HEK293 (cell line): ENCODE measurements around the gene DTL.
A peak's percentile ranks its signal among the peaks of the same experiment; 100 is the strongest.

Experiments
- CTCF ChIA-PET: fragments of 350-600 bp; formaldehyde crosslinking; extraction: SDS; loops from one replicate; lab custom pipeline; 2021; ENCODE audit warnings: antibody characterized with exemption; lab: Yijun Ruan, JAX
- POLR2A ChIA-PET: fragments of 300-600 bp; formaldehyde crosslinking; extraction: SDS; loops from one replicate; lab custom pipeline; 2020; ENCODE audit warnings: antibody characterized with exemption, inconsistent platforms; lab: Yijun Ruan, JAX
- H3K27ac ChIP-seq: fragments of 200-500 bp; sonication (Bioruptor generic); 2 replicates; pipeline ENCODE4 v1.5.1; 2014; ENCODE audit warnings: low read depth, low read length, control low read depth, inconsistent platforms; ENCODE audit errors: extremely low read depth
- H3K36me3 ChIP-seq, 2 experiments: fragments of 200-500 bp in 1 of 2; sonication (Bioruptor generic) in 1 of 2; 1 replicate in 1 of 2; 2 replicates in 1 of 2; pipeline ENCODE4 v1.5.1; 2014 to 2017; ENCODE audit warnings: inconsistent platforms in 2 of 2, low read length in 2 of 2; ENCODE audit not compliant: control insufficient read depth in 2 of 2, insufficient read depth in 1 of 2
- H3K4me1 ChIP-seq: fragments of 200-500 bp; sonication (Bioruptor generic); 2 replicates; pipeline ENCODE4 v1.5.1; 2014; ENCODE audit warnings: mild to moderate bottlenecking, low read length, inconsistent platforms; ENCODE audit not compliant: control insufficient read depth, insufficient read depth
- H3K4me3 ChIP-seq: 2 replicates; pipeline ENCODE4 v1.5.1; 2011; ENCODE audit warnings: low read depth, mild to moderate bottlenecking, control low read depth, low read length, moderate library complexity
- H3K9me3 ChIP-seq: fragments of 200-500 bp; sonication (Bioruptor generic); 2 replicates; pipeline ENCODE4 v1.5.1; 2014; ENCODE audit warnings: low read depth, low read length, inconsistent platforms; ENCODE audit not compliant: control insufficient read depth, insufficient read depth
- KLF1 ChIP-seq: fragments of 450-650 bp; formaldehyde crosslinking; IDR thresholded peaks from 2 replicates; pipeline ENCODE4 v1.5.1; 2016; ENCODE audit warnings: missing biosample characterization, missing genetic modification characterization
- OVOL3 ChIP-seq: fragments of 450-650 bp; formaldehyde crosslinking; IDR thresholded peaks from 2 replicates; pipeline ENCODE4 v1.5.1; 2016; ENCODE audit warnings: missing biosample characterization, missing genetic modification characterization
- RBAK ChIP-seq: fragments of 450-650 bp; formaldehyde crosslinking; IDR thresholded peaks from 2 replicates; pipeline ENCODE4 v1.5.1; 2016; ENCODE audit warnings: missing biosample characterization, missing genetic modification characterization
- SALL2 ChIP-seq: fragments of 450-650 bp; formaldehyde crosslinking; IDR thresholded peaks from 2 replicates; pipeline ENCODE4 v1.5.0; 2017; ENCODE audit warnings: missing biosample characterization, mild to moderate bottlenecking, missing genetic modification characterization, borderline replicate concordance
- SCRT1 ChIP-seq: fragments of 450-650 bp; formaldehyde crosslinking; IDR thresholded peaks from 2 replicates; pipeline ENCODE4 v1.5.1; 2016; ENCODE audit warnings: missing biosample characterization, missing genetic modification characterization, borderline replicate concordance
- SCRT2 ChIP-seq: fragments of 450-650 bp; formaldehyde crosslinking; IDR thresholded peaks from 2 replicates; pipeline ENCODE4 v1.5.1; 2016; ENCODE audit warnings: missing biosample characterization, missing genetic modification characterization
- ZBTB20 ChIP-seq: fragments of 450-650 bp; formaldehyde crosslinking; IDR thresholded peaks from 2 replicates; pipeline ENCODE4 v1.5.1; 2016; ENCODE audit warnings: missing biosample characterization, missing genetic modification characterization
- ZIC2 ChIP-seq: fragments of 450-650 bp; formaldehyde crosslinking; IDR thresholded peaks from 2 replicates; pipeline ENCODE4 v1.5.1; 2016; ENCODE audit warnings: missing biosample characterization, missing genetic modification characterization
- ZNF121 ChIP-seq: fragments of 450-650 bp; formaldehyde crosslinking; IDR thresholded peaks from 2 replicates; pipeline ENCODE4 v1.5.1; 2016; ENCODE audit warnings: missing biosample characterization, missing genetic modification characterization
- ZNF133 ChIP-seq: fragments of 450-650 bp; formaldehyde crosslinking; IDR thresholded peaks from 2 replicates; pipeline ENCODE4 v1.5.1; 2016; ENCODE audit warnings: missing biosample characterization, missing genetic modification characterization
- ZNF2 ChIP-seq: fragments of 450-650 bp; formaldehyde crosslinking; IDR thresholded peaks from 2 replicates; pipeline ENCODE4 v1.5.1; 2016; ENCODE audit warnings: missing biosample characterization, missing genetic modification characterization
- ZNF311 ChIP-seq: fragments of 450-650 bp; formaldehyde crosslinking; IDR thresholded peaks from 2 replicates; pipeline ENCODE4 v1.5.1; 2017; ENCODE audit warnings: missing biosample characterization, missing genetic modification characterization, borderline replicate concordance
- ZNF335 ChIP-seq: fragments of 450-650 bp; formaldehyde crosslinking; conservative IDR thresholded peaks from 2 replicates; pipeline ENCODE4 v1.5.1; 2016; ENCODE audit warnings: missing biosample characterization, missing genetic modification characterization
- ZNF354C ChIP-seq: fragments of 450-650 bp; formaldehyde crosslinking; IDR thresholded peaks from 2 replicates; pipeline ENCODE4 v1.5.1; 2016; ENCODE audit warnings: missing biosample characterization, missing genetic modification characterization, low read depth, borderline replicate concordance
- ZNF501 ChIP-seq: fragments of 450-650 bp; formaldehyde crosslinking; IDR thresholded peaks from 2 replicates; pipeline ENCODE4 v1.5.1; 2016; ENCODE audit warnings: missing biosample characterization, missing genetic modification characterization
- ZNF660 ChIP-seq: fragments of 450-650 bp; IDR thresholded peaks from 2 replicates; pipeline ENCODE4 v1.5.1; 2018; ENCODE audit warnings: missing biosample characterization, mild to moderate bottlenecking, missing genetic modification characterization
- ZSCAN4 ChIP-seq: fragments of 450-650 bp; formaldehyde crosslinking; IDR thresholded peaks from 2 replicates; pipeline ENCODE4 v1.5.1; 2017; ENCODE audit warnings: missing biosample characterization, missing genetic modification characterization
- TF ChIP-seq, protein P1 (sequence below): fragments of 450-650 bp; formaldehyde crosslinking; IDR thresholded peaks from 2 replicates; pipeline ENCODE4 v1.5.1; 2016; ENCODE audit warnings: missing biosample characterization, missing genetic modification characterization
- TF ChIP-seq, protein P2 (sequence below): IDR thresholded peaks from 2 replicates; pipeline ENCODE4 v1.6.1; 2011; ENCODE audit warnings: mild to moderate bottlenecking, low read depth, low read length, borderline replicate concordance

The DTL gene

GRCh38 chr1:212039622-212040021, 4.1 kb downstream of the DTL start:
- H3K9me3 ChIP-seq, result no peaks in the 10 kb centered on the region
- ChIA-PET CTCF (interaction anchor here (0.6 to 2.0 kb wide), 8 partner anchors 22 to 1245 kb away, joined by 3 to 12 read pairs (median 4); no protein-coding TSS in a partner anchor), POLR2A (no interaction called here)
- H3K36me3 ChIP-seq, result peaks cover 13 to 48% of the 10 kb centered on the region in 2 experiments
- no peak overlapping the region for H3K27ac ChIP-seq
- H3K4me1 ChIP-seq, result peaks cover 3% of the 10 kb centered on the region; the same call in 1 of the 2 replicates
- H3K4me3 ChIP-seq, result no peak overlapping the region
- TF ChIP-seq ZNF354C (tag by site-specific recombination) (no peak), ZIC2 (tag by site-specific recombination) (no peak), ZNF501 (no peak), ZNF121 (tag by site-specific recombination) (no peak), SCRT2 (tag by site-specific recombination) (peak; percentile 78), ZNF2 (tag by site-specific recombination) (no peak), RBAK (tag by site-specific recombination) (no peak), SCRT1 (tag by site-specific recombination) (peak; percentile 54; the same call in 1 of the 2 replicates), ZNF311 (tag by site-specific recombination) (no peak), SALL2 (tag by site-specific recombination) (no peak), KLF1 (tag by site-specific recombination) (no peak), ZBTB20 (tag by site-specific recombination) (no peak)

DNA sequence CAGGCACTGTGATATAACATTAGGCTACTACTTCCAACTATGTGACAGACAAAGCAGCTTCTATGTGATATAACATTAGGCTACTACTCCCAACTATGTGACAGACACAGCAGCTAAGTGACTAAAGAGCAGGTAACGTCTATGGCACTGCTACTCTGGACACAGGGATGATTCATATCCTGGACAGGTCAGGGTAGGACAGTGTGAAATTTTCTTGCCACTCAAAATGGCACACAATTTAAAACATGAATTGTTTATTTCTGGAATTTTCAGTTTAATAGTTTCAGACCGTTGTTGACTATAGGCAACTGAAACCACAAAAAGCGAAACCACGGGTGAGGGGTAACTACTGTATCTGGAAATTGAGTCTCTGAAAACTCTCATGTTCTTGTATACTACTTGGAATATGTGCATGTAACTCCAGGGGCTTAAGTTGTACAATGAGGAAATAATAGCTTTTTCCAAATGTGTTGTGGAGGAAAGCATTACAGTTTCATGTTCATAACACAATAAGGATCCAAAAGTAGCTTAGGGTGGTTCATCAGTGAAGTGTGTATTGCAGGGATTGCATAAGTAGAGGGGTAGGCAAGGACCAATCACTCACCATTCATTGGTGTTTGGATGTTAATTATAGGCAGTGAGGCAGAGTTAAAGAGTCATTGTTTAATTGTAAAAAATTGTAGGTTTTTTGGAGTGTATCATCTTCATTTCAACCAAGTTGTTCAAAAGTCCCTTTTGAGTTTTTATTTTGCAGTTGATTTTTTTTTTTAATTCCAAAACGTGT, 5.3 kb downstream of the DTL start:
- ChIA-PET CTCF (interaction anchor here (0.5 to 2.0 kb wide), 6 partner anchors 212 to 362 kb away, joined by 3 to 12 read pairs (median 4); no protein-coding TSS in a partner anchor), POLR2A (interaction anchor here (0.6 kb wide), 2 partner anchors 9 to 47 kb away, joined by 4 read pairs; no protein-coding TSS in a partner anchor)
- H3K4me1 ChIP-seq, result peaks cover 3% of the 10 kb centered on the region; the same call in 1 of the 2 replicates
- H3K9me3 ChIP-seq, result no peaks in the 10 kb centered on the region
- TF ChIP-seq, protein P1, sequence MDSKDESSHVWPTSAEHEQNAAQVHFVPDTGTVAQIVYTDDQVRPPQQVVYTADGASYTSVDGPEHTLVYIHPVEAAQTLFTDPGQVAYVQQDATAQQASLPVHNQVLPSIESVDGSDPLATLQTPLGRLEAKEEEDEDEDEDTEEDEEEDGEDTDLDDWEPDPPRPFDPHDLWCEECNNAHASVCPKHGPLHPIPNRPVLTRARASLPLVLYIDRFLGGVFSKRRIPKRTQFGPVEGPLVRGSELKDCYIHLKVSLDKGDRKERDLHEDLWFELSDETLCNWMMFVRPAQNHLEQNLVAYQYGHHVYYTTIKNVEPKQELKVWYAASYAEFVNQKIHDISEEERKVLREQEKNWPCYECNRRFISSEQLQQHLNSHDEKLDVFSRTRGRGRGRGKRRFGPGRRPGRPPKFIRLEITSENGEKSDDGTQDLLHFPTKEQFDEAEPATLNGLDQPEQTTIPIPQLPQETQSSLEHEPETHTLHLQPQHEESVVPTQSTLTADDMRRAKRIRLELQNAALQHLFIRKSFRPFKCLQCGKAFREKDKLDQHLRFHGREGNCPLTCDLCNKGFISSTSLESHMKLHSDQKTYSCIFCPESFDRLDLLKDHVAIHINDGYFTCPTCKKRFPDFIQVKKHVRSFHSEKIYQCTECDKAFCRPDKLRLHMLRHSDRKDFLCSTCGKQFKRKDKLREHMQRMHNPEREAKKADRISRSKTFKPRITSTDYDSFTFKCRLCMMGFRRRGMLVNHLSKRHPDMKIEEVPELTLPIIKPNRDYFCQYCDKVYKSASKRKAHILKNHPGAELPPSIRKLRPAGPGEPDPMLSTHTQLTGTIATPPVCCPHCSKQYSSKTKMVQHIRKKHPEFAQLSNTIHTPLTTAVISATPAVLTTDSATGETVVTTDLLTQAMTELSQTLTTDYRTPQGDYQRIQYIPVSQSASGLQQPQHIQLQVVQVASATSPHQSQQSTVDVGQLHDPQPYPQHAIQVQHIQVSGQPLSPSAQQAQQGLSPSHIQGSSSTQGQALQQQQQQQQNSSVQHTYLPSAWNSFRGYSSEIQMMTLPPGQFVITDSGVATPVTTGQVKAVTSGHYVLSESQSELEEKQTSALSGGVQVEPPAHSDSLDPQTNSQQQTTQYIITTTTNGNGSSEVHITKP (tag by site-specific recombination), result no peak
- TF ChIP-seq ZNF133 (tag by site-specific recombination) (no peak), ZNF335 (tag by site-specific recombination) (no peak), ZNF660 (tag by site-specific recombination) (peak; percentile 69; the same call in 1 of the 2 replicates), ZSCAN4 (tag by site-specific recombination) (no peak), OVOL3 (tag by site-specific recombination) (no peak)
- TF ChIP-seq, protein P2, sequence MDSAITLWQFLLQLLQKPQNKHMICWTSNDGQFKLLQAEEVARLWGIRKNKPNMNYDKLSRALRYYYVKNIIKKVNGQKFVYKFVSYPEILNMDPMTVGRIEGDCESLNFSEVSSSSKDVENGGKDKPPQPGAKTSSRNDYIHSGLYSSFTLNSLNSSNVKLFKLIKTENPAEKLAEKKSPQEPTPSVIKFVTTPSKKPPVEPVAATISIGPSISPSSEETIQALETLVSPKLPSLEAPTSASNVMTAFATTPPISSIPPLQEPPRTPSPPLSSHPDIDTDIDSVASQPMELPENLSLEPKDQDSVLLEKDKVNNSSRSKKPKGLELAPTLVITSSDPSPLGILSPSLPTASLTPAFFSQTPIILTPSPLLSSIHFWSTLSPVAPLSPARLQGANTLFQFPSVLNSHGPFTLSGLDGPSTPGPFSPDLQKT, result no peak
- no peak overlapping the region for H3K27ac ChIP-seq
- H3K4me3 ChIP-seq, result no peak overlapping the region
- peaks cover 19 to 60% of the 10 kb centered on the region in 2 experiments for H3K36me3 ChIP-seq
